AG09309 (cell line): ENCODE measurements around the gene UGT2B17.
"Not testable (repeated sequence)": the region's sequence is repeated elsewhere in the genome, so short reads cannot be mapped to it uniquely, and the experiment has no call there.

Experiments used
- DNase-seq: peaks from one replicate; pipeline ENCODE4 v3.0.0-alpha.2; 2010; ENCODE audit warnings: low read depth
- H3K4me3 ChIP-seq: 2 replicates; pipeline ENCODE4 v1.5.1; 2011; ENCODE audit warnings: mild to moderate bottlenecking, low read depth, low read length, moderate library complexity; ENCODE audit not compliant: control insufficient read depth
- CTCF ChIP-seq: IDR thresholded peaks from 2 replicates; pipeline ENCODE4 v1.5.1; 2011; ENCODE audit warnings: mild to moderate bottlenecking, low read depth, low read length, inconsistent platforms; ENCODE audit not compliant: insufficient read depth, control insufficient read depth; ENCODE audit errors: missing control alignments

The UGT2B17 gene

DNA sequence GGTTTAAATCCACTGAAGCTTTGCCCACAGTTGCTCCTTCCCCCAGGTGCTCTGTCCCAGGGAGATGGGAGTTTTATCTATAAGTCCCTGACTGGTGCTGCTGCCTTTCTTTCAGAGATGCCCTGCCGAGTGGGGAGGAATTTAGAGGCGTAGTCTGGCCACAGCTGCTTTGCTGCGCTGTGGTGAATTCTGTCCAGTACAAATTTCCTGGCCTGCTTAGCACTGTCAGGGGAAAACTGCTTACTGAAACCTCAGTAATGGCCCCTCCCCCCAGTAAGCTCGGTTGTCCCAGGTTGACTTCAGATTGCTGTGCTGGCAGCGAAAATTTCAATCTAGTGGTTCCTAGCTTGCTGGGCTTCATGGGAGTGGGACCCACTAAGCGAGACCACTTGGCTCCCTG is 40.1 kb downstream of the UGT2B17 start:
- no peak for DNase-seq
- H3K4me3 ChIP-seq = no peak overlapping the region
- TF ChIP-seq CTCF = no peak

DNA sequence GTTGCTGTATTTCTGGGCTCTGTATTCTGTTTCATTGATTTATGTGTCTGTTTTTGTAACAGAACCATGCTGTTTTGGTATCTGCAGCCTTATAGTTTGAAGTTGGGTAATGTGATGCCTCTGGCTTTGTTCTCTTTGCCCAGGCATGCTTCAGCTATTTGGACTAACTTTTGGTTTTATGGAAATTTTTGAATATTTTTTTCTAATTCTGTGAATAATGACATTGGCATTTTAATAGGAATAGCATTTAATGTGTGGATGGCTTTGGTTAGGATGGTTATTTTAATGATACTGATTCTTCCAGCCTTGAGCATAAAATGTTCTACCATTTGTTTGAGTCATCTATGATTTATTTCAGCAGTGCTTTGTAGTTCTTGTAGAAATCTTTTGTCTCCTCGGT is 53.9 kb downstream of the UGT2B17 start:
- DNase-seq, H3K4me3 ChIP-seq: not testable (repeated sequence)

DNA sequence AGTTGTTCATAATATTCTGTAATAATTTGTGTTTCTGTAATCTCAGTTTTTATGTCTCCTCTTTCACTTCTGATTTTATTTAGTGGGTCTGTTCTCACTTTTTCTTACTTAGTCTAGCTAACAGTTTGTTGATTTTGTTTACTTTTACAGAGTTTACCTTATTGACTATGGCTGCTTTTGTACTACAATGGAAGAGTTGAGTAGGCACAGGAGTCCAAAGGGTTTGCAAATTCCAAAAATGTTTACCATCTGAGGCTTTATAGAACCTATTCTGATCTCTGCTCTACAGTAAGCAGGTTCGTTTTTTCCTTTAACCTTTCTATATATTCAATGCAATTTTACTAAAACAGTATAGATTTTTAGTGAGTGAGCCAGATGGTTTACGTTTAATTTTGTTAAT is 55.1 kb downstream of the UGT2B17 start:
- TF ChIP-seq CTCF = no peak
- no peak for DNase-seq
- H3K4me3 ChIP-seq = no peak overlapping the region

DNA sequence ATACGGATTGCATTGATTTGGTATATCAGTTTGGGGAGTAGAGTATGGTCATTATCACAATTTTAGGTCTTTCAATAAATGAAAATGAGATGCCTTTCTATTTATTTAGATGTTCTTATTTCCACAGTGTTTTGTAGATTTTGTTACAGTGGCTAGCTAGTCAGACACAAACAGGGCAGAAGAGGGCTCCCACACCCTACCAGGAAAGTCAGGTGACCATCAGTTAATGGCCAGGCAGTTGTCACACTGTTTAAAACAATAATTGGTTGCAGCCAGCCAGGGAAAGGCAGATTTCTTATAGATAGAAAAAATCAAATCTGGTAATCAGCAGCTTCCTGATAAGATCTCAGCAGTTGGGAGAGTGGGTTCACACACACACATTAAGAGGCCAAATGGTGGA is 57.2 kb downstream of the UGT2B17 start:
- no peak for TF ChIP-seq CTCF
- no peak for DNase-seq
- H3K4me3 ChIP-seq = no peak overlapping the region

- not testable (repeated sequence) for H3K4me3 ChIP-seq, DNase-seq
Measured at GRCh38 chr4:68505452-68505851, 70.7 kb downstream of the UGT2B17 start.

GRCh38 chr4:68504836-68505235 is 71.3 kb downstream of the UGT2B17 start:
- DNase-seq = not testable (repeated sequence)

GRCh38 chr4:68503462-68503861 is 72.7 kb downstream of the UGT2B17 start:
- not testable (repeated sequence) for DNase-seq, H3K4me3 ChIP-seq

More at GRCh38 chr4:68504836-68505235, 71.3 kb downstream of the UGT2B17 start:
- not testable (repeated sequence) for H3K4me3 ChIP-seq

GRCh38 chr4:68499021-68499420 is 77.1 kb downstream of the UGT2B17 start:
- no peak overlapping the region for H3K4me3 ChIP-seq
- TF ChIP-seq CTCF = no peak
- DNase-seq = no peak

DNA sequence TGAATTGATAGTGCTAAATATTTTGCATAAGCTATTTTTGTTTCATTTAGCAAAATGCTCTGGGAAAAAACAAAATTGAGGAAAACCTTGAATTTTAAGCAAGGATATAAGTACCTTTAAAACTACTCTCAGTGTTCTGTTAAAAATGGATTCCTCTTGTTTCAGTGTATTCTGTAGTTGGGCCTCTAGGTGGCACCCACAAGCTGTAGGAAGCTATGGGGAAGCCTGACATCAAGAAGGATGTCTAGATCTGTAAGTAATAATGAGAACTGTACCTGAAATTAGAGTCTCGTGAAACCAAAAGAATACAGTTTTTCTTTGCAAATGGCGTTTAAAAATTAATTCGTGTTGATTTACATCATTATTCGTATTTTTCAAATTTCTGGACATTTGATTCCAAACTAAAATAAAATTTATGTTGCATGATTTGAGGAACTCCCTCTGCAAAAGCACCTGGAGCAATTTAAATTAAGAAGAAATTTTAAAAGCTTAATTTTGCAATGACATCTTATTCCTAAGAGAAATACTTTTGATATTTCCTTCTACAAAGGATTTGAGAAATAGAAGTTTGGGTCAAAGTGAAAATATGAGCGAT is 77.6 kb downstream of the UGT2B17 start:
- no peak overlapping the region for H3K4me3 ChIP-seq
- peak; percentile 11 for DNase-seq
- TF ChIP-seq CTCF = peak; percentile 79
